Measurements from ENCODE around the gene DLG3. TPM values are rescaled to one million over a fixed set of nuclear protein-coding genes. Genes with fewer than 3 reads are reported as not detected.

Gene DLG3
- total RNA-seq, 2 donors from 2014 or later: 43.8 to 48.9 TPM

GRCh38 chrX:70527610-70528345, 83.1 kb downstream of the DLG3 start:
- no peaks in the 10 kb centered on the region for H3K4me1 Mint-ChIP-seq (ENCODE audit: low read depth)
- H3K27ac Mint-ChIP-seq: peak overlapping the region; percentile 50
- H3K4me3 Mint-ChIP-seq: no peak overlapping the region
- H3K36me3 Mint-ChIP-seq (ENCODE audit: insufficient read depth in 2 of 2): no peaks in the 10 kb centered on the region
- ATAC-seq (replicated peaks in 1 of 2) (peak in 1 of 2 donors; percentile 4), DNase-seq (no peak)
- H3K9me3 Mint-ChIP-seq: no peaks in the 10 kb centered on the region
- peaks cover 33% of the 10 kb centered on the region for H3K27me3 Mint-ChIP-seq (ENCODE audit: low read depth)

- no peaks in the 10 kb centered on the region for H3K9me3 Mint-ChIP-seq
- H3K36me3 Mint-ChIP-seq (ENCODE audit: insufficient read depth in 2 of 2): no peaks in the 10 kb centered on the region
Measured at GRCh38 chrX:70535198-70535597, 90.6 kb downstream of the DLG3 start.

GRCh38 chrX:70549429-70549828, 104.8 kb downstream of the DLG3 start:
- no peak for ATAC-seq (replicated peaks in 1 of 2)
- no peaks in the 10 kb centered on the region for H3K36me3 Mint-ChIP-seq (ENCODE audit: insufficient read depth in 2 of 2)
- no peak overlapping the region for H3K4me3 Mint-ChIP-seq
- H3K4me1 Mint-ChIP-seq (ENCODE audit: low read depth): peaks cover 11% of the 10 kb centered on the region
- DNase-seq: no peak
- H3K27me3 Mint-ChIP-seq (ENCODE audit: low read depth): peaks cover 37% of the 10 kb centered on the region
- H3K9me3 Mint-ChIP-seq: peaks cover 0 to 1% of the 10 kb centered on the region in 2 donors
- H3K27ac Mint-ChIP-seq: no peak overlapping the region

More at GRCh38 chrX:70535198-70535597, 90.6 kb downstream of the DLG3 start:
- no peak overlapping the region for H3K27ac Mint-ChIP-seq
- DNase-seq (no peak), ATAC-seq (replicated peaks in 1 of 2) (no peak)
- H3K4me1 Mint-ChIP-seq (ENCODE audit: low read depth): no peaks in the 10 kb centered on the region
- H3K27me3 Mint-ChIP-seq (ENCODE audit: low read depth): peaks cover 50% of the 10 kb centered on the region
- no peak overlapping the region for H3K4me3 Mint-ChIP-seq

GRCh38 chrX:70552130-70552704, 107.6 kb downstream of the DLG3 start:
- H3K9me3 Mint-ChIP-seq: no peaks in the 10 kb centered on the region
- peaks cover 23% of the 10 kb centered on the region for H3K27me3 Mint-ChIP-seq (ENCODE audit: low read depth)
- ATAC-seq (replicated peaks in 1 of 2): no peak
- H3K4me3 Mint-ChIP-seq: no peak overlapping the region
- no peak for DNase-seq
- no peak overlapping the region for H3K27ac Mint-ChIP-seq
- peaks cover 11% of the 10 kb centered on the region for H3K4me1 Mint-ChIP-seq (ENCODE audit: low read depth)
- no peaks in the 10 kb centered on the region for H3K36me3 Mint-ChIP-seq (ENCODE audit: insufficient read depth in 2 of 2)

GRCh38 chrX:70553516-70553915, 108.9 kb downstream of the DLG3 start:
- H3K4me1 Mint-ChIP-seq (ENCODE audit: low read depth): peaks cover 11% of the 10 kb centered on the region
- peak overlapping the region in 1 of 2 donors; percentile 2 for H3K4me3 Mint-ChIP-seq
- no peak overlapping the region for H3K27ac Mint-ChIP-seq
- no peak for DNase-seq
- no peaks in the 10 kb centered on the region for H3K36me3 Mint-ChIP-seq (ENCODE audit: insufficient read depth in 2 of 2)
- peaks cover 22% of the 10 kb centered on the region for H3K27me3 Mint-ChIP-seq (ENCODE audit: low read depth)
- peaks cover 0 to 3% of the 10 kb centered on the region in 2 donors for H3K9me3 Mint-ChIP-seq
- ATAC-seq (replicated peaks in 1 of 2): peak; percentile 76 to 91

GRCh38 chrX:70554081-70554480, 109.4 kb downstream of the DLG3 start:
- no peaks in the 10 kb centered on the region for H3K36me3 Mint-ChIP-seq (ENCODE audit: insufficient read depth in 2 of 2)
- peak overlapping the region; percentile 46 for H3K27ac Mint-ChIP-seq
- ATAC-seq (replicated peaks in 1 of 2) (peak in 1 of 2 donors; percentile 35), DNase-seq (no peak)
- H3K9me3 Mint-ChIP-seq: peaks cover 0 to 3% of the 10 kb centered on the region in 2 donors
- H3K27me3 Mint-ChIP-seq (ENCODE audit: low read depth): peaks cover 22% of the 10 kb centered on the region
- peak overlapping the region in 1 of 2 donors; percentile 2 for H3K4me3 Mint-ChIP-seq
- peaks cover 11% of the 10 kb centered on the region for H3K4me1 Mint-ChIP-seq (ENCODE audit: low read depth)

GRCh38 chrX:70554523-70554922, 109.9 kb downstream of the DLG3 start:
- ATAC-seq (replicated peaks in 1 of 2) (peak in 1 of 2 donors; percentile 28), DNase-seq (no peak)
- peaks cover 0 to 3% of the 10 kb centered on the region in 2 donors for H3K9me3 Mint-ChIP-seq
- H3K4me3 Mint-ChIP-seq: peak overlapping the region in 1 of 2 donors; percentile 2
- peaks cover 17% of the 10 kb centered on the region for H3K27me3 Mint-ChIP-seq (ENCODE audit: low read depth)
- H3K36me3 Mint-ChIP-seq (ENCODE audit: insufficient read depth in 2 of 2): no peaks in the 10 kb centered on the region
- H3K4me1 Mint-ChIP-seq (ENCODE audit: low read depth): peaks cover 8% of the 10 kb centered on the region
- H3K27ac Mint-ChIP-seq: peak overlapping the region; percentile 46

- no peak for DNase-seq
- H3K27me3 Mint-ChIP-seq (ENCODE audit: low read depth): peaks cover 13% of the 10 kb centered on the region
- ATAC-seq (replicated peaks in 1 of 2): no peak
- no peaks in the 10 kb centered on the region for H3K36me3 Mint-ChIP-seq (ENCODE audit: insufficient read depth in 2 of 2)
- peaks cover 7% of the 10 kb centered on the region for H3K4me1 Mint-ChIP-seq (ENCODE audit: low read depth)
- no peak overlapping the region for H3K27ac Mint-ChIP-seq
- H3K9me3 Mint-ChIP-seq: peaks cover 0 to 3% of the 10 kb centered on the region in 2 donors
- H3K4me3 Mint-ChIP-seq: no peak overlapping the region
Measured at GRCh38 chrX:70554948-70555347, 110.3 kb downstream of the DLG3 start.

Other genes starting within 250 kb of the DLG3 start
- gene AWAT1, start 210.2 kb upstream of the DLG3 start, total RNA-seq: not detected
- under 1 TPM; 0.34 to 0.69 TPM for gene P2RY4, start 184.6 kb upstream of the DLG3 start, total RNA-seq
- not detected for gene ARR3, start 176.5 kb upstream of the DLG3 start, total RNA-seq
- not detected for gene RAB41, start 162.7 kb upstream of the DLG3 start, total RNA-seq
- gene PDZD11, start 154.9 kb upstream of the DLG3 start, total RNA-seq: 10 to 100 TPM; 17.7 to 20.6 TPM
- 10 to 100 TPM; 26.4 to 28.7 TPM for gene KIF4A, start 154.7 kb upstream of the DLG3 start, total RNA-seq
- under 1 TPM in 1 of 2 donors, not detected in 1; 0.12 TPM for gene GDPD2, start 21.5 kb upstream of the DLG3 start, total RNA-seq

All from activated T-cell treated with anti-CD3 and anti-CD28 coated beads, Interleukin-2, amount 50 U/mL, for 72 hours (primary cell).